ENCODE measurements around the gene BCAP29.
A peak's percentile ranks its signal among the peaks of the same experiment; 100 is the strongest.
"Not testable (repeated sequence)": the region's sequence is repeated elsewhere in the genome, so short reads cannot be mapped to it uniquely, and the experiment has no call there.

Gene BCAP29

DNA sequence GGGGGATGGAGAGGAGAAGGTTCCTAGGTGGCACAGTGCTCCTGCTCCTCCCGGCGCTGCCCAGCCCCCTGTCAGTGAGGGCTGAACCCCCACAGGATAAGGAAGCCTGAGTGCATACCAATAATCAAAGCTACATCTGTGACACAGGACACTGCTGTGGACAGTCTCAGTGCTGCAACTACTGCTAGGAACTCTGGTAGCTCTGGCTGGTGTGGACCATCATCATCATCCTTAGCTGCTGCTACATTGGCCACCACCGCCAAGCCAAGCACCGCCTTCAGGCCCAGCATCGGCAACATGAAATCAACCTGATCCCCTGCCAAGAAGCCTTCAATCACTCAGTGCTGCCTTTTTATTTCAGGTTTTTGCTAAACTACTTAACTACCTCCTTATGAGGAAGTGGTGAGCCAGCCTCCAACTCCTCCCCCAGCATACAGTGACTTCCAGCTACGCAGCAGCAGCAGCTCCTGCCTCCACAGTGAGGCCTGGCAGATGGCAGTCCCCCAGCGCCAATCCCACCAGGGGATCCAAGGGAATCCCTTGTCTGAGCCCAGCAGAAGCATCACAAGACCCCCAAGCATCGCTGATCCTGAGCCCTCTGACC, 48.5 kb downstream of the BCAP29 start:
- peak in 1 of 2 donors; percentile 22 for DNase-seq

DNA sequence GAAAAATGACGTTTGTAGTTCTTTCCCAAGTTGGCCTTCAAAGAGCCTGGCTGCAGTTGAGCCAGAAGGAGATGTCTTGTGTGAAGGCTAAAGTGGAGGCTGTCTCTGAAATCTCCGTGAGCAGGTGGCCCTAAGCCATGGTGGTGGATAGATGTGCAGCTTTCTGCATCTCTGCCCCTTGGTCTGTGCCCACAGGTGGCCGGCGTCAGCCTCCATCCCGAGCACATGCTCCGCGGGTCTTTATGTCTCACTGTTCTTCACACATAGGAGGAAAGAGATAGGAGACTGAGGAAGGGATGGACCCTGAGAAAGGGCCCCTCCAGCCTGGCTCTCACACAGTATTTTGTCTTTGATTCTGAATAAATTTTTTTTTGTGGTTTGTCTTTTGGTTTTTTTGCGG, 50.3 kb downstream of the BCAP29 start:
- no peak for DNase-seq

DNA sequence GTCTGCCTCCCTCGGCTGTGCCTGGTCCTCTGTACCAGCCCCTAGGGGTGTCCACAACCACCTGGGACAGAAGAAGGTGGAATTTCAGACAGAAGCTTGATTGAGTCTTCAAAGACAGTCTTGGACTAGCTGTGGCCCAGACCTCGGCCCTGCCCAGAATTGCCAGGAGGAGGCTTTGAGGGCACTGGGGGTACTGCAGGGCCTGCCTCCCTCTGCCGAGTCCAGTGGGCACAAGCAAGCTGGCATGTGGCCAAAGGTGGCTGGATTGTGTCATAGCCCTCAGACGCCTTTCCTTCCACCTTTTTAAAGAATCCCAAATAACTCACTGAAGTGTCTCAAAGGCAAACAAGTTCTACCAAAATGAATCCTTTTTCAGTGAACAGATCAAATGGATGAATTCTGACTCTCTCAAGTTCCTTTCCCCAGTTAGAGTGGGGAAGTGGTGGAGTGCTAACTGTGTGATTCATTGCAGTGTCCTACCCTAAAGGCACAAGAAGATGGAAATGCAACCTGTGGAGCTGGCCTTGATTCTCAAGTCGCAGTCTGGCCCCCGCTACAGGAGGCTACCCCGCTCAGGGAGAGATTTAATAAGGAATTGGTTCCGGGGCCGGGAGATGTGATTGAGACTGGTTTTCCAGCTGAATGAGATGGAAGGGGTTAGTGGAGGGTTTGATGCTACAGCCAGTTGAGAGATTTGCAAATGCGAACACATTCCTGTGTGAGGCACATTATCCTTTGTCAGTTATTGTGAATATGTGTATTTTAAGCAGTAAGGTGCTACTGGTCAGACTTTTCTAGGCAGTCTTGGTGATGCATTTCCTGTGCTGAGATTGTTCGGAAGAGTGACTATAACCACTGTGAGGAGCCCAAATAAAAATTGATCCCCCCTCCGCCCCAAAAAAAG, 51.8 kb downstream of the BCAP29 start:
- DNase-seq, result no peak

DNA sequence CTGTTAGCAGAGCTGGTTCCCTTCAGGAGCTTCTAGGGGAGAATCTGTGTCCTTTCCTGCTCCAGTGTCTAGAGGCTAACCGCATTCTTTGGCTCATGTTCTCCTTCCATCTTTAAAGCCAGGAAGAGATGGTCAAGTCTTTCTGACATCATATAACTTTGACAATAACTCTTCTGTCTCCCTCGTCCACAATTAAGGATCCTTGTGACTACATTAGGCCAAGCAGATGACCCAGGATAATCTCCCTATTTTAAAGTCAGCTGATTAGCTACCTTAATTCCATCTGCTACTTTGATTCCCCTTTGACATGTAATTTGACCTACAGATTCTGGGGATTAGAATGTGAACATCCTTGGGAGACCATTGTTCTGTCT, 52.4 kb downstream of the BCAP29 start:
- DNase-seq, result no peak

DNA sequence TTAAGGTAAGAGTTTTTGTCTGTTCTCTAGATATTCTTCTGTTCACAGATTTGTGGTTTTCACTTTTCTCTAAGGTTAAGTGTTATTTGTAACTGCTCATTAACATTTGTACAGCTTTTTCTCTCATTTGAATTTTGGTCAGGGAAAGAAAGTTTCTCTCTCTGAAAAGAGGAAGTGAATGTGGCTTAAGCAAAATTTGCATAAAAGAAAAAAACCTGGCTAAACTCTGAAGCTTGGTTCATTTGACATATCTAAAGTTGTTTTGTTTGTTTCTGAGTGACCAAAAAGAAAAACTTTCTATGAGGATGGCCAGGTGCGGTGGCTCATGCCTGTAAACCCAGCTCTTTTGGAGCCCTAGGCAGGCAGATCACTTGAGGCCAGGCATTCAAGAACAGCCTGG, 58.5 kb downstream of the BCAP29 start:
- no peak for DNase-seq

DNA sequence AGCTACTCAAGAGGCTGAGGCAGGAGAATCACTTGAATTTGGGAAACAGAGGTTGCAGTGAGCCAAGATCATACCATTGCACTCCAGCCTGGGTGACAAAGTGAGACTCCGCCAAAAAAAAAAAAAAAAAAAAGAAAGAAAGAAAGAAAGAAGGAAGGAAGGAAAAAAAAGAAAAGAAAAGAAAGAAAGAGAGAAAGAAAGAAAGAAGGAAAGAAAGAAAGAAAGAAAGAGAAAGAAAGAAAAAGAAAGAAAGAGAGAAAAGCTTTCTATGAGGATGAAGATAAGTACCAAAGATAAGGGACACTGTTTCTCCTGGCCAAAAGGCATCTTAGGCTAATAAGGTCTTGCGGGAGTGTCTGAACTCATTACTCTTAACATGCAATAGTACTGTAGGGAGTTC, 59.0 kb downstream of the BCAP29 start:
- DNase-seq, result not testable (repeated sequence)

DNA sequence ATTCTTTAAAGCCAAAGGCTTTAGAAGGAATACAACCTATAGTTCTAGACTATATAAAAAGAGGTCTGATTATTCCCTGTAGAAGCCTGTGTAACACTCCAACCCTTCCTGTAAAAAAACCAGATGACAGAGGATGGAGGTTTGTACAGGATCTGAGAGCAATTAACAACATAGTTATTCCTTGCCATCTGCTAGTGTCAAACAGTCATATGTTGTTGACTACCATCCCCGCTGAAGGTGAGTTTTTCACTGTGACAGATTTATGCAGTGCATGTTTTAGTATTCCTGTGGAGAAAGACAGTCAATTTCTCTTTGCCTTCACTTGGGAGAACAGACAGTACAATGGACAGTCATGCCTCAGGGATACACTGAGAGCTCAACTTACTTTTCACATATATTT, 61.6 kb downstream of the BCAP29 start:
- no peak for DNase-seq

DNA sequence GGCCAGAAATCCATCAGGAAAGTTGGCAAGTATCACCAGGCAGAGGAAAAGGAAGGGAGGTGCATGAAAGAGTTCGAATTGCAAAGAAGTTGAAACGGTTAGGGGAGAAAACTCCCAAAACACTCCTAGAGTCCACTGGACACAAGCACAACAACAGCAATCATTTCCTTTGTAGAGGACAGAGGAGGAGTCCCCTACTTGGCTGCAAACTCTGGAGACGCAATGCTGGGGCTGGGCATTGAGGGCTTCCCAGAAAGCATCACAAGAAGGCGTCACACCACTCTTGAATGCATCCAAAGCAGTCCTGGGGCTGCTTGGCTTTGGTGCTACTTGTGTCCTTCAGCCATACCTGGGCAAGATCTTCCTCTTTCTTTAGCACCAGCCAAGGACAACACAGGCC, 62.5 kb downstream of the BCAP29 start:
- no peak for DNase-seq

DNA sequence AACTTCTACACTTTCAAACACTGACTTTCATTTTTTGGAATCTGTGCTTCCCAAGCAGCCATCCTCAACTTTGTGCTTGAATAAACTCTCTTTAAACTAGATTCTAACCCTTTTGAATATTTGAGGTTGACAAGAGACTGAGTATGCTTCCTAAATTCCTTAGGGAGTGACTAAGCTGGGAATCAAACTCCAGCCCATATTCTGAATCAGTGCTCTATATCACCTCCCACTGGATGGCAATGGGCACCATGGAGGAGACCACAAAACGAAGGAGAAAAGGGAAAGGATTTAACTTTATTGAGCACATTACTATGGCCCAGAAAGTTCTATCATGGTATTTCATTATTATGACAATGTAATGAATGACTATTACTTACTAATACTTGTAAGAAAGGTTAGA, 63.4 kb downstream of the BCAP29 start:
- no peak for DNase-seq

DNA sequence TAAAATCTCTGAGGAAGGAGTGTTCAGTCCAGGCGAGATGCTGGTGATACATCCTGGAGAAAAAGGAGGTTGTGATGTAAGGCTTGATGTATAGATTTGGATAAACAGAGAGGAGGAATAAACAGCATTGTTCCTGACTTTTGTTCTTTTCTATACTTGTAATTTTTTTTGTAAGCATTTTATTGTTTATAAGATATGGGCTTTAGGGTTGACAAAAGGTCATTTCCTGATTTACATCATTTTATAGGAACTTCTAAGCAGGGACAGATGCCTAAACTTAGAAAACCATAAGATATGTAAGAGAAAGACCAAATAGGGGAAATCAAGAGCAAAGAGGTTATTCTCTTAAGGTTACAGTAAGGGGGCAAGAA, 63.9 kb downstream of the BCAP29 start:
- no peak for DNase-seq

DNA sequence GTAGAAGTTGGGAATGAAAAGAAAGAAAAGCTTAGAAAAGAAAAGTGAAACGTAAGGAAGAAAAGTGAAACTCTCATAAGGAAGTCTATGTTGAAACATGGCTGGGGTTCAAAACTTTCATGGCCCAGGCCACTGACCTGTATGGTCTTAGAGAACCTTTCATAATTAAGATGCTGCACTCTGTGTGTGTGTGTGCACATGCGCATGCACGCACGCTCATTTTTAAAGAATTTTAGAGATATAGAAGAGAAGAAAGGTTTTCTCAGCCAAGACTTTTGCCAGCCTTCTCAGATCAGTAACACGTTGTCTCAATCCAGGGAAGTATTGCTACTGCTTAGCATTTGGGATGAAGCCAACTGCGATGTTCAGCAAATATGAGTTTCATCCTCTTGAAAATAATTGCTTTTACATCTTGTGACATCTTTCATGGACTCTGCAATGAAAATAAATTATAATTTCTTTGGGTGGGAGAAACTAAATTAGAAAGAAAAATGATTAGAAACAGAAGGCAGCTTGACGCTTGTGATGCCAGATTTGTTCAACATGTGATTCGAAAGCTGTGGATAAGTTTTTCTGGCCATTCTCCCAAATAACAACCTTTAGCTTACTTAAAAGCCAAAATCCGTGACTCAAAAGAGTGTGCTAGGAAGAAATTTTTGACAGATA, 64.4 kb downstream of the BCAP29 start:
- DNase-seq, result no peak

DNA sequence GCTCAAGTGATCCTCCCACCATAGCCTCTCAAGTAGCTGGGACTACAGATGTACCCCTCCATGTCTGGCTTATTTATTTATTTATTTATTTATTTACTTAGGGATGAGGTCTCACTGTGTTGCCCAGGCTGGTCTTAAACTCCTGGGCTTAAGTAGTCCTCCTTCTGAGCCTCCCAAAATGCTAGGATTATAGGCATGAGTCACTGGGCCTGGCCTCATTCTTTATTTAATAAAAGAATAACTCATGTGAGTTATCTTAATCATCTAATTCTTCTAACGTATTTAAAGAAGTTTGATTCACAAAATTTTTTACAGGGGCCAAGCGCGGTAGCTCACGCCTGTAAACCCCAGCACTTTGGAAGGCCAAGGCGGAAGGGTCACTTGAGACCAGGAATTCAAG, 72.6 kb downstream of the BCAP29 start:
- DNase-seq, result no peak

DNA sequence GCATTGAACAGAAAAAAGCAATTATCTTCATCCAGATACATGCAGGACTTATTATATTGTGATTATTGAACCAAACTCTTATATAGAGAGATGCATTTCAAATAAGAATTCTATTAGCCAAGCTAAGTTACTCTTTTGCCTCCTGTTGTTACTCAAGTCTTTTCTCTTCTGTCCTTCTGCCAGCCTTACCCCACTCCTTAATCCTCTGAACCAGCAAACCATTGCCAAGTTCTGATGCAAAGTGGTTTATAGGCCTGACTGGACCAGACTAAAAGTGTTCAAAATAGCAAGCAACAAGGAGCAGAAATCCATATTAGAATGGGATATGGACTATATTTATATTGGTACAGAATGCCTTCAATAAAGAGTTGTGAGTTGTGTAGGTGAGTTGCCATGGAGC, 78.4 kb downstream of the BCAP29 start:
- no peak for DNase-seq

DNA sequence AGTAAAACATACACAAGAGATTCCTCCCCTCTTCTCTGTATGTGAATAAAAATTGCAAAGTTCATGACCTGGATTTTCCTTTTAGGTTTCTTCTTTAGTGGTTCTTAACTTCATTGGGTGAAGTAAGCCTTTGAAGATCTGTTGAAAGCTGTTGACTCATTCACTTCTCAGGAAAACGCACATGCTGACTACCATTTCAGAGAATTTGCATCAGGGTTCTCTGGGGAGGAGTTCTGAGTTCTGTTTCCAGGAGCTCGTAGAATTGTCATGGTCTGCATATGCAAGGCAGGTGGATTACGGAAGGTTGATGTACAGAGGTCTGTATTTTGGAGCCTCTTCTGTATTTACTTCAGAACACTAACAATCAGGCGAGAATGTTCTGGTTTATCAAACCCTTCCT, 79.6 kb downstream of the BCAP29 start:
- DNase-seq, result peak; percentile 9 to 27

DNA sequence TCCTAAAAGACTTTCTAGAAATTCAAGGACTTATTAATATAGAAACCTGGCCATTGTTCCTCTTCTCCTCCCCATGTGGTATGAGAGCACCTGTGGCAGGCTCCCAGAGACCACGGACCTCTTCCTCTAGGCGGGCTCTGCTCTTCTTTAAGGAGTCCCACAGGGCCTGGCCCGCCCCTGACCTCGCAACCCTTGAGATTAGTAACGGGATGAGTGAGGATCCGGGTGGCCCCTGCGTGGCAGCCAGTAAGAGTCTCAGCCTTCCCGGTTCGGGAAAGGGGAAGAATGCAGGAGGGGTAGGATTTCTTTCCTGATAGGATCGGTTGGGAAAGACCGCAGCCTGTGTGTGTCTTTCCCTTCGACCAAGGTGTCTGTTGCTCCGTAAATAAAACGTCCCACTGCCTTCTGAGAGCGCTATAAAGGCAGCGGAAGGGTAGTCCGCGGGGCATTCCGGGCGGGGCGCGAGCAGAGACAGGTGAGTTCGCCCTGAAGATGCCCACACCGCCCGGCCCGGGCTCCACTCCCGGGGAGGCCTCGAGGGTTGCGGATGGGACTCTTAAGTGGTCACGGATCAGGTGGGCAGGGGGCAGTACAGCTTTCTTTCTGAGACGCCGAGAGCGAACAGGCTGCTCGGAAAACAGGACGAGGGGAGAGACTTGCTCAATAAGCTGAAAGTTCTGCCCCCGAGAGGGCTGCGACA, 80.5 kb downstream of the BCAP29 start, which contains the start of gene SLC26A4:
TSS of gene SLC26A4 (plus strand) at position 448 of the 700 bp plus-strand sequence. CDS start 814 bp downstream, outside the sequence.
- DNase-seq, result no peak

DNA sequence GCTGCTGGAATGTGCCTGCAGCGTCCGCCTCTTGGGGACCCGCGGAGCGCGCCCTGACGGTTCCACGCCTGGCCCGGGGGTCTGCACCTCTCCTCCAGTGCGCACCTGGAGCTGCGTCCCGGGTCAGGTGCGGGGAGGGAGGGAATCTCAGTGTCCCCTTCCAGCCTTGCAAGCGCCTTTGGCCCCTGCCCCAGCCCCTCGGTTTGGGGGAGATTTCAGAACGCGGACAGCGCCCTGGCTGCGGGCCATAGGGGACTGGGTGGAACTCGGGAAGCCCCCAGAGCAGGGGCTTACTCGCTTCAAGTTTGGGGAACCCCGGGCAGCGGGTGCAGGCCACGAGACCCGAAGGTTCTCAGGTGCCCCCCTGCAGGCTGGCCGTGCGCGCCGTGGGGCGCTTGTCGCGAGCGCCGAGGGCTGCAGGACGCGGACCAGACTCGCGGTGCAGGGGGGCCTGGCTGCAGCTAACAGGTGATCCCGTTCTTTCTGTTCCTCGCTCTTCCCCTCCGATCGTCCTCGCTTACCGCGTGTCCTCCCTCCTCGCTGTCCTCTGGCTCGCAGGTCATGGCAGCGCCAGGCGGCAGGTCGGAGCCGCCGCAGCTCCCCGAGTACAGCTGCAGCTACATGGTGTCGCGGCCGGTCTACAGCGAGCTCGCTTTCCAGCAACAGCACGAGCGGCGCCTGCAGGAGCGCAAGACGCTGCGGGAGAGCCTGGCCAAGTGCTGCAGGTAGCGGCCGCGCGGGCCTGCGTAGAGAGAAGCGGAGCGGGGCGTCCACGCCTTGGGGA, 81.2 kb downstream of the BCAP29 start:
- peak; percentile 23 to 26 for DNase-seq

DNA sequence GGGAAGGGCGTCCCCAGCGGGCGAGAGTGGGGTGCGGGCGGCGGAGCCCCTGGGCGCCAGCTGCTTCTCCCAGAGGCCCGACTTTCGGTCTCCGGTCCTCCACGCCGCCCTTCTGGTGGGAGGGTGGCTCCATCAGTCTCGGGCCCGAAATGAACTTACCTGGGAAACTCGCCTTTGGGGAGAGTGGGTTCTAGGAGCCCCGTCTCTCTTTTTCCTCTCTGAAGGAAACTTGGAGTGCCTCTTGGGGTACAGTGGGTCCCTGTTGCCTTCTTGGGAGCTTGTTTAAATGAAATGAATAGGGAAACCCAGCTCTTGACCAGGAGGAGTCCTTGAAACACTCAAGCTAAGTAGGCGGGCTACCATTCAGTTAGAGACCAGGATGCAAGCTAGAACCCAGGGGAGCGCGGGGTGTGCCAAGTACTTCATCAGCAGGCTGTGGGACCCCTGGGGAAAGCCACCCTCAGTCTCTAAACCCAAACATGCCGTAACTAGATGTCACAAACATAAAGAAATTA, 81.9 kb downstream of the BCAP29 start:
- no peak for DNase-seq

DNA sequence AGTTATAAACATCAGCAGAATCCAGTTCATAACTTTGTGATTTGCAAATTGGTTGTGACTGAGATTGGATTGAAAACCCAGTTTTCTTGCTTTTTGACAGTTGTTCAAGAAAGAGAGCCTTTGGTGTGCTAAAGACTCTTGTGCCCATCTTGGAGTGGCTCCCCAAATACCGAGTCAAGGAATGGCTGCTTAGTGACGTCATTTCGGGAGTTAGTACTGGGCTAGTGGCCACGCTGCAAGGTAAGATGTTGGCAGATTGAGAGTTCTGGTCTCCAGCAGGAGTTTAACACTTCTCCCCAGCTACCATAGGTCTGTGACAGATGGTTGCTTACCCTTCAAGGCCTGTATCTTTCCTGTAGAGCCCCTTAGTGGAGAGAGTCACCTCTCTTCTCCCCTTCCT, 83.2 kb downstream of the BCAP29 start:
- DNase-seq, result no peak

DNA sequence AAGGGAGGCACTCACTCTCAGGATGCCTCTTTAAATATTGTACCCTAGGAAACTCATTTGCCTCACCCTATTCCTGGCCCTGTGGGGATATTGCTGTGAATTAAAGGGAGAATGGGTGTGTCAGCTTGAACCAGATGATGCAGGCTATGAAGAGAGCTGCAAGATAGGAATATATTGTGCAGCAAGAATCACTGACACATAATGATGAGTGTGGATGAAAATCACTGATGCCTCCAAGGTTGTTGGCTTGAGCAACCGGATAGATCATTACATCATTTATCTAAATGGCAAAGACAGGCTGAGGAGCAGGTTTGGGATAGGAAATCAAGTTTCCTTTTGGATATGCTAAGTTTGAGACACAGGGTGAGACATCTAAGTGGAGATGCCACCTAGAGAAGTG, 86.7 kb downstream of the BCAP29 start:
- no peak for DNase-seq

DNA sequence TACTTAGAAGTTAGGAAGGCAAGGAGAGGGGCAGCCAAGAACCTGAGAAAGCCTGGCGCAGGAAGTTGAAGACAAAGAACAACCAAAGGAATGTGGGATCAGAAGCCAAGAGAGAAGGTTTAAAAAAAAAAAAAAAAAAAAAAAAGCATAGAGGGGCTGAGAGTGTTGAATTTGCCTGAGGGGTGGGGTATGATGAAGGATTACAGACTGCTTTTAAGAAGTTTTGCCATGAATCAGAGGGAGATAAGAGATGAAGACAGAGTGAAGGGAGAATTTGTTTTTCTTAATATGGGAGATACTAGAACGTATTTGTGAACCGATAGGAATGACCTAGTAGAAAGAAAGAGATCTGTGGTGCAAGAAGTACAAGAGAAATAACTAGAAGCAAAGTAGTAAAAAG, 87.3 kb downstream of the BCAP29 start:
- no peak for DNase-seq

DNA sequence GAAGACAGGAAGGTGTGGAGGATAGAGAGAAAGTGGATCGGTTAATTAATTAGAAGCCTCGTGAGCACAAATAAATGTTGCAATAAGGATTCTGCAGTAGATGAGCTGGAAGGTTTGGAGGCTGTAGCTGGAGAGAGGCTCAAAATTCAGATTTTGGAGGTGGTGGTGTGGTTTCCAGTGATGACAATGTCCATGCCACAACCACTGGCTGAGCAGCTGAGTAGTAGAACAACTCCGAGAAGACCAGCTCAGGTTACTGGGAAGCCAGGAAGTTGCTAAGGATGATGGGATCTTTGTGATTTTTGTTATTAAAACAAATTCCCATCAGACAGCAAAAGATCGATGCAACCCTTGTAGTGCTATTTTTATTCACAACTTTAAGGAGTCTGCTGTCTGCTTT, 88.2 kb downstream of the BCAP29 start:
- DNase-seq, result no peak
